Measurements from ENCODE around the gene SHMT2.

Gene SHMT2

DNA sequence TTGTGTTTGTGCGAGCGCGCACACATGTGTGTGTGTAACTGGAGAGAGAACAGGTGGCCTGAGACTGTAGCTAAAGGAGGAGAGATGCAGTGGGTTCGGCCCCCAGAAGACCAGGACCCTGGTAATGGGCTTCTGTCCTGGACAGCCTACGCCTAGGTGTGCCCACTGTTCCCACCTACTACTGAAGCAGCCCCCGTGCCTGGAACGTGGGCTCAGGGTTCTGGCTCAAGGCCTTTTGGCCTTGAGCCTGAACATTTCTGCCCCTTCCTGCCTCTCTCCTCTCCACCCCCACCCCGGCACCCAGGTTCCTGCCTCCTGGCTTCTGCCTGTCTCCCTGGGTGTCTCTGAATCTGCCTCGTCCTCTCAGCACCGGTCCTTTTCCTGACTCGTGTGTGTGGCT is 14.4 kb upstream of the SHMT2 start:
- no peak for DNase-seq (ENCODE audit: low spot score)

- no peak for DNase-seq (ENCODE audit: low spot score)
These were observed 13.9 kb upstream of the SHMT2 start for GRCh38 chr12:57215668-57216013.

DNA sequence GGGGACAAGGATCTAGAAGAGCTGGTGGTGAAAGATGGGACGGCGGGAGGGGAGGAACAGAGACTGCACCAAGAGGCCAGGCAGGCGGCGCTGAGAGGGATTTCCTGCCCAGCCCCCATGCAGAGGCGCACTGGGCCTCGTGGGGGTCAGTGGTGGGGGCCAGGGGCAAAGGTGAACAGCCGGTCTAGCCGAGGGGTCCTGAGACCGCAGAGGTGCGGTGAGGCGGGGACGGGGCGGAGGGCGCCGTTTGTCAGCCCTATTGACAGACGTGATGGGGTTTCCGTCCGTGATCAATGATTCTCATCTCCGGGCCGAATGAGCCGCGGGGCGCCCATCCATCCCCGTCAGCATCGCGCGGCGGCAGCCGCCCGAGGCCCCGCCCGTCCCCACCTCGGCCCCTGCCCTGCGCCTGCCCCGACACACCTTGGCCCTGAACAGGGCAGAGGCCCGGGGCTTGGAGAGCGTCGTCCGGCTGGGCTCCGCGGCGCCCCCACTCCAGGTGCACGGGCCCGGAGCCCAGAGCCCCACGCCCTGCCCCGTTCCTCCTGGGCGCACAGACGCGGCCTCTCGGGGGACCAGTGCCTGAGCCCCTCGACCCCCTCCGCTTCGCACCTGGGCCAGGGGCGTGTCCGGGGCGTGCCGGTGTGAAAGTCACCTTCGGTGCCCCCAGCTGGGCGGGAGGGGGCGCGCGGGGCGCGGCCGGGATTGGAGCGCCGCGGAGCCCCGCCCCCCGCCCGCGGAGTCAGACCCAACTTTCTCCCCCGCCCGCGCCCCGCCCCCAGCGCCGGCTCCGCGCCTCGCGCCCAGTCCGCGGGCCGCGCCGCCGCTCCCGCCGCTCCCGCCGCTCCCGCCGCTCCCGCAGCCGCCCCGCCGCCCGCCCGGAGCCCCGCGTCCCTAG is 13.2 kb upstream of the SHMT2 start, which contains the start of gene NXPH4:
Gene NXPH4 (plus strand): TSS at position 781 of the 898 bp plus-strand sequence. CDS start 176 bp downstream, outside the sequence.
- DNase-seq (ENCODE audit: low spot score), result no peak

GRCh38 chr12:57216921-57217879 is 12.3 kb upstream of the SHMT2 start:
- no peak for DNase-seq (ENCODE audit: low spot score)

- DNase-seq (ENCODE audit: low spot score), result no peak
These were observed 11.3 kb upstream of the SHMT2 start for GRCh38 chr12:57218030-57218853.

- DNase-seq (ENCODE audit: low spot score), result no peak
These were observed 10.1 kb upstream of the SHMT2 start for GRCh38 chr12:57219205-57219992.

DNA sequence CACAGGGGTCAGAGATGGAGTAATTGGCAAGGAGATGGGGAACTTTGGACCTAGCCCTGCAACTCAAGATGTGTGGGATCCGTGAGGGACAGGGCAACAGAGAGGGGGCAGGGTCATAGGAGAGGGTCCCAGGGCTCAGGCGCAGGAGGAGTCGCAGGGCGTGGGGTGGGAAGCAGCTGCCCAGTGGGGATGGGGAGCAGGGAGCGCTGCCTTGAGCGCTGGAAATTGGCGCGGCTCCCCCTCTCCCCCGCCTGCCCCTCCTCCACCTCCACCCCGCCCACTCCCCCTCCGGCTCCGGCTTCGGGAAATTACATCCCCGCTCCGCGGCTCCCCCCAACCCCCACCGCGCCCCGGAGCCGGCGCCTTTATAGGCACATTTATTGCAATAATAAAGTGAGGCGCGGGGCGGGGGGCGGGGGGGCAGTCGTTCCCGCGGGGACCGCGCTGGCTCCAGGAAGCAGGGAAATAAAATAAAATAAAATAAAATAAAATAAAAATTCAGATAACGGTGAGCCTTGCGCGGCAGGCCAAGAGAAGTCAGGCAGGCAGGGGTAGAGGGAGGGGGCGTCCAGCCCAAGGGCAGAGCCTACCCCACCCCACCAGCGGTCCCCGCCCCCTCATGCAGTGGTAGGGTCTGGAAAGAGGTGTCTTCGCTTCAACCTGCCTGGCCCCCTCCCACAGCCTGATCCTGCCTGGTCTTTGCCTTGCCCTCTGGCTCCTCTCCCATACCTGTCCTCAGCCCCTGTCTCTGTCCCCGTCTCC is 9.3 kb upstream of the SHMT2 start:
- DNase-seq (ENCODE audit: low spot score), result no peak

DNA sequence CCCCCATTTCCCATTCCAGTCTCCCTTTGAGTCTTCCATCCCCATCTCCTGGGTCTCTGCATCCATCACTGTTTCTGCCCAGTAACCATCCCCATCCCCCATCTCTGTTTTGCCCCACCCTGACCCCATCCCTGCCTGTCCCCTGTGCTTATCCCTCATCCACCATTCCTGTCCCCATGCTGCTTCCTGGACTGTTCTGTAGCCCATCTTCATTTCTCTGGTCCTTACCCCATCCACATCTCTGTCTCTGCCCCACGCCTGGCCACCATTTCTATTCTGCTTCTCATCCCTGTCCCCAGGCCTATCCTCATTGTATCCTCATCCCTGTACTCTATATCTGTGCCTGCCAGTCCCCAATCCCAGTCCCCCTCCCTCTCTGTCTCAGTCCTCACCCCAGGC is 8.7 kb upstream of the SHMT2 start:
- no peak for DNase-seq (ENCODE audit: low spot score)

DNA sequence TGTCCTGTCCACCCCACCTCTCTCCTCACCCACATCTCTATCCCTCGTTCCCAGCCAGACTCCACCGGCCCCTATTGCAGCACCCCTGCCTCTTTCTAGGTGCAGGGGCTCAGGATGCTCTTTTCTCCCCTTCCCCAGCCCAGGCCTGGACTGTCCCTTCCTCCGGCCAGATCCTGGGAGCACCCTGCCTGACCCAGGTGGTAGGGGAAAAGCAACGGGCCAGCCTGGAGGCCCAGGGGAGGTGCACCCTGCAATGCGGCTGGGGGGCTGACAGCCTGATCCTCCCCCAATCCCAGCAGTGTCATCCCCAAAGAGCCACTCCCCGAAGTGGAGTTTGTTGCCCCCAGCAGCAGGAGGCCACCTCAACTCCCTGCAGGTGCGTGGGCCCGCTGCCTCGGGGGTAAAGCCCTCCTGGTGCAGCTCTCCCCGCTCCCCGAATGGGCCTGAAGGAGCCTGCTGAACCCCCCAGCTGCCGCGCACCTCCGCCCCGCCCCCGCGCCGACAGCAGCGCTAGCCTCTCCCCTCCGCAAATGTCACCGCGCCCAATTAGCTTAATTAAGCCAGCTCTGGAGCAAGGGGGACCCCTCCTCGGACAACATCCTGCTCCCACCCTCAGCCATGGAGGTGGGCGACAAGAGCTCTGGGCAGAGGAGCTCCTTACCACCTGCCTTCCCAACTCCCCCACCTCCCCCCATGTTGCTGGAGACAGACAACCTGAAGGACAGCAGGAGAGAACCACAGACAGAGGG is 8.2 kb upstream of the SHMT2 start:
- no peak for DNase-seq (ENCODE audit: low spot score)

DNA sequence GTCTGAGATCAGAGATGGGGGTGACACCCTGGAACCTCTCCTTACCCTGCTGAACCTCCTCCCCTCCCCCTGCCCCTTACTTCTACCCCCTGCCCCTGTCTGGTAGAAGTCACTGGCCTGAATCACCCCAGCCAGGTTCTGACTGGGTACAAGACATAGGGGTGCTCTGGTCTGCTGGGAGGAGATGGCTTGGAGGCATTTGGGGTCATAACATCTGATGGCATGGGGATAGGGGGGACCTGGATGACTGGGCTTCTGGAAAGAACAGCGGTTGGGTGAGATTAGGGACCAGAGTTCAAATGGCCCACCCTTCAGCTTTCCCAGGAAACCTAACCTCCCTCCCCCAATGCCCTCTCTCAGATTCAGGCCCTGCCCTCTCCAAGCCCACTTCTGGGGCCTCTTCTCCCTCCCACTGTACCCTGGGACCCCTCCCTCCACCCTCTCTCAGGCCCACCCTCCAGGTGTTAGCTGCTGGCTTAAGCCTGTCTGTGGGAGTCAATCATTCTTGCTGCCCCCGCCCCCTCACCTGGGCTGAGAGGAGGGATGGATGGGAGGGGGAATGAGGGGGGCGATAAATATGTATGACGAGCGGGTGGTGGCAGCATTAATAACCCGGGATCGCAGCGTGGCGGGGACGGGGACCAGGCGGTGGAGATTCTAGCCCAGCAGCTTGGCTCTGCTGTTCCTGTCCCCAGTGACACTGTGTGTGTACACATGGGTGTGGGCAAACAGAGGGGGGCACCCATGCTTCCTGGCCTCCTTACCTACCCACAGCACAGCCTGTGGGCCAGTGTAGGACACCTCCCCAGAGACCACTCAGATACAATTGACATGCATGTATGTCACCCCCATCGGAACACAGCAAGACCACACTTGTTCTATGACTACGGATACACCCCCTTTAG is 7.0 kb upstream of the SHMT2 start:
- DNase-seq (ENCODE audit: low spot score), result no peak

DNA sequence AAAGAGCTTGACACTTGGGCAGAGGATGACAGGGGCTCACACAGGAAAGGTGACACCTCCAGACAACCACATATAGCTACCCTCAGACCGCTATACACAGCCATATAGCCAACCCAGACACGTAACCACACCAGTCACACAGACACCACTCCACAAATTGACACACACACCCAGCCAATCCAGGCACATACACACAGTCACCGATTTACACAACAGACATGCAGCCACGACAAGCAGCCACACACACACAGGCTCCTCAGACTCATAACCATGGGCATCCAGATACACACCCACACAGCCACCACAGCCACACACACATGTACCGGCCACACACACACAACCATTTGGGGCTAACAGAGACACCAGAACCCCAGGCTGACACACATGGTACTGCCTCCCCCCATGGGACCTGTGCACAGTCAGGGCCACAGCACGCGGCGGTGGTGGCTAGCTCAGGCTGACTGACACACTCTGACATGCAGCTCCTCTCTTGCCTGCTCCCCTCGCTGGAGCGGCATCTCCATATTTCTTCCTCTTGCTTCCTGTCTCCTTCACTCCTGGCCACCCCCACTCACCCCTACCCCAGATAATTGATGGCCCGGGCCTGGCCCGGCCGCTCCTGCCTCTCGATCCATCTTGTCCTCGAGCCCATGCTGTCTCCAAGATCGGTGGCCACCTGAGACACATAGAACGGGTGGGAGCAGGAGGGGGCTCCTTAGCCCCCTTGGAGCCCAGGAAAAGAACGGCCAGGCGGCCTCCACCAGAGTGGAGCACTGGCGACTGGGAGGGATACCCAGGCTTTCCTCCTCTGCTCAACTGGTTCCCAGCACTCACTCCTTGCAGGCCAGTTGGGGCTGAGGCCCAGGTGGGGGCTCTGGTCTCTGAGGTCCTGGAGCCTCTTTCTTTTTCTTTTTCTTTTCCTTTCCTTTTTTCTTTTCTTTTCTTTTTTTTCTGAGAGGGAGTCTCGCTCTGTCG is 6.0 kb upstream of the SHMT2 start:
- DNase-seq (ENCODE audit: low spot score), result no peak

GRCh38 chr12:57224278-57224972 is 5.1 kb upstream of the SHMT2 start:
- no peak for DNase-seq (ENCODE audit: low spot score)

DNA sequence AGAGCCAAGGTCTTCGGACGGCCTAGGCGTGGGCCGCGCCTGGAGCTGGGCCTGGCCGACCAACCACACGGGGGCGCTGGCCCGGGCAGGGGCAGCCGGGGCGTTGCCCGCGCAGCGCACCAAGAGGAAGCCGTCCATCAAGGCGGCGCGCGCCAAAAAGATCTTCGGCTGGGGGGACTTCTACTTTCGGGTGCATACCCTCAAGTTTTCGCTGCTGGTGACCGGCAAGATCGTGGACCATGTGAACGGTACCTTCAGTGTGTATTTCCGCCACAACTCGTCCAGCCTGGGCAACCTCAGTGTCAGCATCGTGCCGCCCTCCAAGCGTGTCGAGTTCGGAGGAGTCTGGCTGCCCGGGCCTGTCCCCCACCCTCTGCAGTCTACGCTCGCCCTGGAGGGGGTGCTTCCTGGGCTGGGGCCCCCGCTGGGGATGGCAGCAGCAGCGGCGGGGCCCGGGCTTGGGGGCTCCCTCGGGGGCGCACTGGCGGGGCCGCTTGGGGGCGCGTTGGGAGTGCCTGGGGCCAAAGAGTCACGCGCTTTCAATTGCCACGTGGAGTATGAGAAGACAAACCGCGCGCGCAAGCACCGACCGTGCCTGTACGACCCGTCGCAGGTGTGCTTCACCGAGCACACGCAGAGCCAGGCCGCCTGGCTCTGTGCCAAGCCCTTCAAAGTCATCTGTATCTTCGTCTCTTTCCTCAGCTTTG is 4.4 kb upstream of the SHMT2 start:
- DNase-seq (ENCODE audit: low spot score), result no peak

- DNase-seq (ENCODE audit: low spot score), result no peak
These were observed 3.8 kb upstream of the SHMT2 start for GRCh38 chr12:57225680-57226210.

- no peak for DNase-seq (ENCODE audit: low spot score)
These were observed 2.8 kb upstream of the SHMT2 start for GRCh38 chr12:57226588-57227314.
